Coronary artery (tissue), 2 donors: ENCODE results near the gene HDAC9.

Experiments used
- DNase-seq: peaks from one replicate; pipeline ENCODE4 v3.0.0-alpha.2; 2017; ENCODE audit warnings: low spot score
- H3K27ac ChIP-seq, 2 donors: fragments of 200-600 bp; sonication (generic); one replicate each; pipeline ENCODE4 v1.5.1; 2016 to 2019
- H3K4me3 ChIP-seq: fragments of 200-600 bp; sonication (generic); 2 replicates; pipeline ENCODE4 v1.5.1; 2016; ENCODE audit warnings: mild to moderate bottlenecking, moderate library complexity
- CTCF ChIP-seq: fragments of 200-600 bp; sonication (generic); IDR thresholded peaks from one replicate; pipeline ENCODE4 v1.5.1; 2019; ENCODE audit warnings: antibody characterized with exemption

The HDAC9 gene

GRCh38 chr7:18894155-18894554 lies 398.6 kb downstream of the HDAC9 start:
- no peak overlapping the region for H3K27ac ChIP-seq
- no peak for TF ChIP-seq CTCF
- no peak for DNase-seq
- H3K4me3 ChIP-seq, result no peak overlapping the region

DNA sequence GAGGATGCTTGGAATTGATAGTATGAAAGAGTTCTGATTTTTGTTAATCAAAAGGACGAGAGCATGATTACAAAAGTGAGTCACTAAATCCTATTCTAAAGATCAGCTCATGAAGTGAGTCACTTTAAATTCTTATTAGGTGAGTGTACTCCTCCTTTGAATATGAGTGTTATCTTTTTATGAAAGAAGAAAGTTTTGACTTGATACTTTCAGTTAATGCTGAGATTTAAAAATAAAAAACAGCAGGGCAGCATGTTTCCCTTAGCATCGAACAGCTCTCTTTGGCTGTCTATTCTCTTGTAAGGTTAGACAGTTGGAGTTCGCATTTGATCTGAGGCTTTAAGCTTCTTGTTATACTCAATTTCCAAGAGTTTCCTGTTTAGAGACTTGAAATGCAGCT lies 399.9 kb downstream of the HDAC9 start:
- Histone ChIP-seq H3K4me3 (no peak overlapping the region), H3K27ac (no peak overlapping the region)
- no peak for TF ChIP-seq CTCF
- DNase-seq, result no peak

DNA sequence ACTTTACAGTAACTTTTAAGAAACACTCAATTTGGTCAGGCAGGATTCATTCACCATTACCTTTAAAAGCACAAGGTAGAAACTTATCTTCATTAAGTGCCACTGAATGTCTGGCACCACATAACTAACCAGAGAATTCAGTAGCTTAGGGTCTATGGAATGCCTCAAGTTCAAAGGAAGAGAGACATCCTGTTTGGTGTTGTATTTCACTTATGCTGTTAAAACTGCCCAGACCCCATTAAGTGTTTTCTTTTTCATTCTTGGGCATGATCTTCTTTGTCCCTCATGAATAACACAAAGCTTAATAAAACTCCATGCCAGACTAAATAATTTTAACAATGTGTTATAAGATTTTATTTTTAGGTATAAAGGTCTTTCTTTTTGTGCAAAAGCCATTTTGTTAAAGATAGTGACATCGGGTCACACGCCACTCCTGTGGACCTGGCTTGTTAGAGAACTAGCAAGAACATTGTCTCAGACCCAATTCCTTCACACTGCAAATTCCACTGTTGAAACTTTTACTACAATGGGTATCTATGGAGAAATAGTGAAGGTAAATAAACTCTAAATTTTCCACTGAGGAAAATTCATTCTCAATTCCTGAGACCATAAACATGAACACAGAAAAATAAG lies 400.9 kb downstream of the HDAC9 start:
- no peak for DNase-seq
- Histone ChIP-seq H3K27ac (no peak overlapping the region), H3K4me3 (no peak overlapping the region)
- TF ChIP-seq CTCF, result no peak

GRCh38 chr7:18900236-18900635 lies 404.7 kb downstream of the HDAC9 start:
- TF ChIP-seq CTCF, result no peak
- H3K4me3 ChIP-seq, result no peak overlapping the region
- no peak overlapping the region for H3K27ac ChIP-seq
- no peak for DNase-seq

GRCh38 chr7:18900803-18901202 lies 405.3 kb downstream of the HDAC9 start:
- no peak overlapping the region for H3K4me3 ChIP-seq
- H3K27ac ChIP-seq, result no peak overlapping the region
- DNase-seq, result no peak
- TF ChIP-seq CTCF, result no peak

DNA sequence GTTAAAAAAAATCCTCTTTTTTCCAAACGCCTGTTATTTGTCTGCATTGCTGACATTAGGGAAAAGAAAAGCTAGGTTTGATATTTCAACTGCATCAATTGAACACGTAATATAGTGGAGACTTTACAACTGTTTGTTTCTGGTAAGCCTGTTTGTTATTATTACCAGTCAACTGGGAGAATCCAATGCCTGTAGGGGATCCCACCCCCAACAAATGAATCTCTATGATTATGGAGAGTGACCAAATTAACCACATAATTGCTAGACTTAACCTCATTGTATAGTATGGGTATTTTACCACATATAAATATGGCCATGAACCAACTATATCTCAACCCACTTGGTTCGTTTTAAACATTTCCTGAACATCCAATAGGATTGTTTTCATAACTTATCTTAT lies 405.8 kb downstream of the HDAC9 start:
- Histone ChIP-seq H3K4me3 (no peak overlapping the region), H3K27ac (no peak overlapping the region)
- DNase-seq, result no peak
- TF ChIP-seq CTCF, result no peak

DNA sequence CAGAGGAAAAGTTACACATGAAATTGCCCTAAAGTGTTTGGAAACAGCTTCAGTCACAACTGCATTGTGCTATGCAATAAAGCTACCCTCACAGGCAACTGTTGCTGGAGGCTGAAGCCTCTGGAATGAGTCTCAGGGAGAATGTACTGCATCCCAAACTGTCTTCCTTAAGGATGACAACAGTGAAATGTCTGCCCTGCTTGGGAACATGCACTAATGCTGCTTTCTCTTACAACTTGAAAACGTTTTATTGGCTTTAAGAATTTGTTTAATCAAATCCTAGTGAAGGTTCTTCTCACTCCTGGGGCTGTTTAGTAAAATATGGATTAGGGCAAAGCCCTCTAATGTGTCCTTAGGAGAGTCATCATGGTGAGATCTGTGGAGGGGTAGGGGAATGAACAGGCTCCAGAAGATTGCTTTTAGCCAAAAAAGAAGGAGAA lies 406.5 kb downstream of the HDAC9 start:
- TF ChIP-seq CTCF, result no peak
- no peak for DNase-seq
- no peak overlapping the region for H3K27ac ChIP-seq
- no peak overlapping the region for H3K4me3 ChIP-seq
